K562 (cell line): ENCODE measurements around the gene B3GLCT. TPM values are rescaled to one million over a fixed set of nuclear protein-coding genes. Genes with fewer than 3 reads are reported as not detected.
A peak's percentile ranks its signal among the peaks of the same experiment; 100 is the strongest.

Experiments used
- CBFA2T3 ChIP-seq: fragments of 450-650 bp; IDR thresholded peaks from 2 replicates; pipeline ENCODE4 v1.6.1; 2017
- ELF4 ChIP-seq: fragments of 450-650 bp; formaldehyde crosslinking; IDR thresholded peaks from 2 replicates; pipeline ENCODE4 v1.4.0; 2022; ENCODE audit warnings: missing genetic modification characterization
- FIP1L1 ChIP-seq: fragments of 200-400 bp; formaldehyde crosslinking; IDR thresholded peaks from 2 replicates; pipeline ENCODE4 v1.6.1; 2018; ENCODE audit warnings: mild to moderate bottlenecking, low read depth, low read length; ENCODE audit not compliant: poor library complexity, severe bottlenecking
- HDAC1 ChIP-seq, 2 experiments: fragments of 450-650 bp; IDR thresholded peaks; 2 replicates each; pipeline ENCODE4 v1.6.1; 2016 to 2017; ENCODE audit warnings: inconsistent platforms in 1 of 2, mild to moderate bottlenecking in 1 of 2, moderate library complexity in 1 of 2
- KLF13 ChIP-seq: fragments of 450-650 bp; IDR thresholded peaks from 2 replicates; pipeline ENCODE4 v1.6.1; 2016; ENCODE audit warnings: missing genetic modification characterization, low read depth, mild to moderate bottlenecking, missing compliant biosample characterization, moderate library complexity, borderline replicate concordance
- MAFF ChIP-seq: IDR thresholded peaks from 2 replicates; pipeline ENCODE4 v1.6.1; 2012; ENCODE audit warnings: low read length, improper control_type of control experiment
- MAZ ChIP-seq, 2 experiments: fragments of 450-650 bp in 1 of 2; sonication (generic) in 1 of 2; formaldehyde crosslinking; IDR thresholded peaks in 1 of 2; conservative IDR thresholded peaks in 1 of 2; 2 replicates each; pipeline versions ENCODE4 v1.4.0 to v1.5.0; 2020; ENCODE audit warnings: mild to moderate bottlenecking in 1 of 2, missing genetic modification reagents in 1 of 2
- MTF1 ChIP-seq: fragments of 250-450 bp; sonication (Bioruptor Pico); IDR thresholded peaks from 2 replicates; pipeline ENCODE4 v1.9.0; 2021; ENCODE audit warnings: moderate library complexity, mild to moderate bottlenecking, inconsistent platforms, borderline replicate concordance
- NONO ChIP-seq, 2 experiments: fragments of 200-400 bp in 1 of 2; fragments of 450-650 bp in 1 of 2; formaldehyde crosslinking in 1 of 2; IDR thresholded peaks; 2 replicates each; pipeline ENCODE4 v1.6.1; 2017; ENCODE audit warnings: low read depth in 2 of 2, mild to moderate bottlenecking in 2 of 2, moderate library complexity in 2 of 2, low read length in 1 of 2
- PHF20 ChIP-seq: fragments of 450-650 bp; IDR thresholded peaks from 2 replicates; pipeline ENCODE4 v1.6.1; 2018; ENCODE audit not compliant: partially characterized antibody
- PHF8 ChIP-seq: fragments of 200-600 bp; sonication (generic); IDR thresholded peaks from 2 replicates; pipeline ENCODE4 v1.6.1; 2012; ENCODE audit warnings: mixed run types, mild to moderate bottlenecking, inconsistent platforms, low read length, moderate library complexity, borderline replicate concordance
- SRF ChIP-seq, 2 experiments: fragments of 250-450, 450-650 bp in 1 of 2; sonication (Bioruptor Pico) in 1 of 2; sonication (generic) in 1 of 2; formaldehyde crosslinking; IDR thresholded peaks; 2 replicates each; pipeline versions ENCODE4 v1.5.0 to v1.5.1; 2020 to 2022; ENCODE audit warnings: mild to moderate bottlenecking in 1 of 2, missing genetic modification reagents in 1 of 2
- TSHZ1 ChIP-seq: fragments of 250-450 bp; sonication (Bioruptor Pico); IDR thresholded peaks from 2 replicates; pipeline ENCODE4 v1.4.0; 2020; ENCODE audit warnings: mild to moderate bottlenecking, moderate library complexity
- ZEB2 ChIP-seq: fragments of 450-650 bp; IDR thresholded peaks from 2 replicates; pipeline ENCODE4 v1.6.1; 2016
- ZNF408 ChIP-seq: fragments of 250-450 bp; sonication (Bioruptor Pico); IDR thresholded peaks from 2 replicates; pipeline ENCODE4 v1.4.0; 2020; ENCODE audit warnings: low read depth, mild to moderate bottlenecking, moderate library complexity
- ZNF764 ChIP-seq: fragments of 250-450 bp; sonication (Bioruptor Pico); IDR thresholded peaks from 2 replicates; pipeline ENCODE4 v1.4.0; 2020; ENCODE audit warnings: low read depth, mild to moderate bottlenecking, moderate library complexity
- polyA plus RNA-seq, 8 experiments: library from polyadenylated mRNA; depleted of rRNA in 4 of 8; stranded (reverse) in 5 of 8; unstranded in 3 of 8; fragments of >200 nt; fragmentation: Nextera tagmentation in 2 of 8; fragmentation: Illumina TruSeq in 1 of 8; extraction: Ambion mirVana in 2 of 8; extraction: Trizol in 1 of 8; gene quantifications; 2 replicates each; pipeline versions ENCODE4 v1.2.1 to v1.2.3, GENCODE V29; 2011 to 2014; ENCODE audit warnings: inconsistent platforms in 1 of 8, missing spikeins in 1 of 8
- total RNA-seq, 7 experiments: library from RNA; depleted of rRNA in 6 of 7; stranded (reverse); fragments of >200 nt in 6 of 7; fragmentation: Illumina TruSeq in 2 of 7; extraction: Trizol in 2 of 7; gene quantifications; 2 replicates each; pipeline versions ENCODE4 v1.2.1 to v1.2.3, GENCODE V29; 2011 to 2021; ENCODE audit warnings: low replicate concordance in 1 of 7
- TF ChIP-seq, protein P1 (sequence below): fragments of 450-650 bp; IDR thresholded peaks from 2 replicates; pipeline ENCODE4 v1.6.1; 2017; ENCODE audit warnings: antibody characterized with exemption, mild to moderate bottlenecking
- TF ChIP-seq, protein P2 (sequence below): fragments of 200-800 bp; sonication (Bioruptor generic); IDR thresholded peaks from 2 replicates; pipeline ENCODE4 v1.6.1; 2017; ENCODE audit warnings: missing genetic modification characterization, missing compliant biosample characterization

The B3GLCT gene
- total and polyA plus RNA-seq, 9 of the 15 experiments (the other 6 are each of a cell fraction or from before 2014, with no cell fraction given) = 1.1 to 5.1 (median 2.9) TPM

DNA sequence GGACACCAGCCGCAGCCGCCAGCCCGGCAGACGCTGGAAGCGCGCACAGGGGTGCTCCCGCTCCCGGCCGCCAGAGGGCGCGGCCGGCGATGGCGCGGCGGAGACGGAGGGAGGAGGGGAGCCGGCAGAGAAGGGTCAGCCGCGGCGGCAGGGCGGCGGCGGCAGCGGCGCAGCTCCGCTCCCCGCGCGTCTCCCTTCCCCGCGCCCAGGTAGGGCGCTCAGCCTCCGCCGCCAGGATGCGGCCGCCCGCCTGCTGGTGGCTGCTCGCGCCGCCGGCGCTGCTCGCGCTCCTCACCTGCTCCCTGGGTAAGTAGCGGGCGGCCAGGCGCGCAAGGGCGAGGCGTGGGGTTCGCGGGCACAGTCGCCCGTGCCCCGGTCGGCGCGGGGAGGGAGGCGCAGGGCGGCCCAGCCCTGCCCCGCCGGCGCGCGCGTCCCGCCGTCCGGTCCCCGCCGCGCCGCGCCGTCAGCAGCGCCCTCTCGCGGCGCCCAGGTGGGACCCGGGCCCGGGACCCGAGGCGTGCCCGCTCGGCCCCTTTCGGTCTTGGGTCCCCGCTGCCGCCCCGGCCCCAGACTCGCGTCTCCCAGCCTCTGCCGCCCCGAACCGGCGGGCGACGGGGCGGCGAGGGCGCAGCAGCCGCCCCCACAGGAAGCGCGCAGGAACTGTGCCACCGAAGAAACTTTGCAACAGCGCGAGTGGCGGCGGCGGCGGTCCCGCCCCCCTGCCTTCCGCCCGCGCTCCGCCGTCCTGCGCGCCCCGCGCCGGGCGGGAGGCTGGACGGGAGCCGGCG is at the start of gene B3GLCT (continued):
- TF ChIP-seq CBFA2T3 (no peak), ZEB2 (no peak), ZNF764 (no peak), NONO (IDR thresholded peaks at IDR 0.05; ENCODE audit: low read depth in 2 of 2, low read length in 1 of 2) (peak; percentile 20 to 79), TSHZ1 (no peak), MAFF (no peak), HDAC1 (IDR thresholded peaks at IDR 0.05) (no peak), FIP1L1 (peak; percentile 34), ZNF408 (CRISPR knock-in tag) (no peak), PHF20 (no peak), PHF8 (peak; percentile 60; the same call in 1 of the 2 replicates), KLF13 (tag) (peak; percentile 63; the same call in 1 of the 2 replicates), SRF (CRISPR knock-in tag; IDR thresholded peaks at IDR 0.05) (no peak), MAZ (CRISPR knock-in tag; conservative IDR thresholded peaks at IDR 0.05 in 1 of 2, IDR thresholded peaks at IDR 0.05 in 1 of 2) (peak in 1 of 2 experiments; percentile 44; a peak in 2 of 4 replicates), ELF4 (CRISPR knock-in tag) (no peak), MTF1 (CRISPR knock-in tag) (no peak)
- TF ChIP-seq, protein P1, sequence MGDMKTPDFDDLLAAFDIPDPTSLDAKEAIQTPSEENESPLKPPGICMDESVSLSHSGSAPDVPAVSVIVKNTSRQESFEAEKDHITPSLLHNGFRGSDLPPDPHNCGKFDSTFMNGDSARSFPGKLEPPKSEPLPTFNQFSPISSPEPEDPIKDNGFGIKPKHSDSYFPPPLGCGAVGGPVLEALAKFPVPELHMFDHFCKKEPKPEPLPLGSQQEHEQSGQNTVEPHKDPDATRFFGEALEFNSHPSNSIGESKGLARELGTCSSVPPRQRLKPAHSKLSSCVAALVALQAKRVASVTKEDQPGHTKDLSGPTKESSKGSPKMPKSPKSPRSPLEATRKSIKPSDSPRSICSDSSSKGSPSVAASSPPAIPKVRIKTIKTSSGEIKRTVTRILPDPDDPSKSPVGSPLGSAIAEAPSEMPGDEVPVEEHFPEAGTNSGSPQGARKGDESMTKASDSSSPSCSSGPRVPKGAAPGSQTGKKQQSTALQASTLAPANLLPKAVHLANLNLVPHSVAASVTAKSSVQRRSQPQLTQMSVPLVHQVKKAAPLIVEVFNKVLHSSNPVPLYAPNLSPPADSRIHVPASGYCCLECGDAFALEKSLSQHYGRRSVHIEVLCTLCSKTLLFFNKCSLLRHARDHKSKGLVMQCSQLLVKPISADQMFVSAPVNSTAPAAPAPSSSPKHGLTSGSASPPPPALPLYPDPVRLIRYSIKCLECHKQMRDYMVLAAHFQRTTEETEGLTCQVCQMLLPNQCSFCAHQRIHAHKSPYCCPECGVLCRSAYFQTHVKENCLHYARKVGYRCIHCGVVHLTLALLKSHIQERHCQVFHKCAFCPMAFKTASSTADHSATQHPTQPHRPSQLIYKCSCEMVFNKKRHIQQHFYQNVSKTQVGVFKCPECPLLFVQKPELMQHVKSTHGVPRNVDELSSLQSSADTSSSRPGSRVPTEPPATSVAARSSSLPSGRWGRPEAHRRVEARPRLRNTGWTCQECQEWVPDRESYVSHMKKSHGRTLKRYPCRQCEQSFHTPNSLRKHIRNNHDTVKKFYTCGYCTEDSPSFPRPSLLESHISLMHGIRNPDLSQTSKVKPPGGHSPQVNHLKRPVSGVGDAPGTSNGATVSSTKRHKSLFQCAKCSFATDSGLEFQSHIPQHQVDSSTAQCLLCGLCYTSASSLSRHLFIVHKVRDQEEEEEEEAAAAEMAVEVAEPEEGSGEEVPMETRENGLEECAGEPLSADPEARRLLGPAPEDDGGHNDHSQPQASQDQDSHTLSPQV = 0 out of 2 replicates have a peak, but pooled peaks have one; percentile 40
- TF ChIP-seq, protein P2, sequence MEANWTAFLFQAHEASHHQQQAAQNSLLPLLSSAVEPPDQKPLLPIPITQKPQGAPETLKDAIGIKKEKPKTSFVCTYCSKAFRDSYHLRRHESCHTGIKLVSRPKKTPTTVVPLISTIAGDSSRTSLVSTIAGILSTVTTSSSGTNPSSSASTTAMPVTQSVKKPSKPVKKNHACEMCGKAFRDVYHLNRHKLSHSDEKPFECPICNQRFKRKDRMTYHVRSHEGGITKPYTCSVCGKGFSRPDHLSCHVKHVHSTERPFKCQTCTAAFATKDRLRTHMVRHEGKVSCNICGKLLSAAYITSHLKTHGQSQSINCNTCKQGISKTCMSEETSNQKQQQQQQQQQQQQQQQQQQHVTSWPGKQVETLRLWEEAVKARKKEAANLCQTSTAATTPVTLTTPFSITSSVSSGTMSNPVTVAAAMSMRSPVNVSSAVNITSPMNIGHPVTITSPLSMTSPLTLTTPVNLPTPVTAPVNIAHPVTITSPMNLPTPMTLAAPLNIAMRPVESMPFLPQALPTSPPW (CRISPR knock-in tag) = 0 out of 2 replicates have a peak, but pooled peaks have one; percentile 34
